ENCODE measurements around the gene NFAT5. TPM values are rescaled to one million over a fixed set of nuclear protein-coding genes. Genes with fewer than 3 reads are reported as not detected.
"Not testable (repeated sequence)": the region's sequence is repeated elsewhere in the genome, so short reads cannot be mapped to it uniquely, and the experiment has no call there.

NFAT5 gene
- polyA plus RNA-seq, 1 donor, result 26.8 TPM

DNA sequence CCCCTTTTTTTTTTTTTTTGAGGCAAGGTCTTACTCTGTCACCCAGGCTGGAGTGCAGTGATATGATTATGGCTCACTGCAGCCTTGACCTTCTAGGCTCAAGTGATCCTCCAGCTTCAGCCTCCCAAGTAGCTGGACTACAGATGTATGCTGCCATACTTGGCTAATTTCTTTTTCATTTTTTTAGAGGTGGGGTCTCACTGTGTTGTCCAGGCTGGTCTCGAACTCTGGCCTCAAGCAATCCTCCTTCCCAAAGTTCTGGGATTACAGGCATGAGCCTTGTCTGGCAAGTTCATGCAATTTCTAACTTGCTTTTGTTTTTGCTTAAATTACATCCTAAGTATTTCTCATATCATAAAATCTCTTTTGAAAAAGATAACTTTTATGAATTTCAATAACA is 33.8 kb upstream of the NFAT5 start:
- peaks cover 6% of the 10 kb centered on the region for H3K27me3 ChIP-seq (ENCODE audit: control insufficient read depth, insufficient read depth, low read length)
- H3K9me3 ChIP-seq (ENCODE audit: control insufficient read depth, low read depth, low read length), result no peaks in the 10 kb centered on the region
- DNase-seq, result no peak
- H3K27ac ChIP-seq (ENCODE audit: low read length), result no peak overlapping the region
- H3K4me1 ChIP-seq (ENCODE audit: control insufficient read depth, insufficient read depth, low read length), result peaks cover 3% of the 10 kb centered on the region
- H3K4me3 ChIP-seq (ENCODE audit: low read length), result no peak overlapping the region
- WGBS (ENCODE audit: insufficient coverage, low lambda C conversion rate), result 100% methylated on average over 1 of the region's 1 CpG
- H3K36me3 ChIP-seq (ENCODE audit: control insufficient read depth, insufficient read depth, low read length), result no peaks in the 10 kb centered on the region

DNA sequence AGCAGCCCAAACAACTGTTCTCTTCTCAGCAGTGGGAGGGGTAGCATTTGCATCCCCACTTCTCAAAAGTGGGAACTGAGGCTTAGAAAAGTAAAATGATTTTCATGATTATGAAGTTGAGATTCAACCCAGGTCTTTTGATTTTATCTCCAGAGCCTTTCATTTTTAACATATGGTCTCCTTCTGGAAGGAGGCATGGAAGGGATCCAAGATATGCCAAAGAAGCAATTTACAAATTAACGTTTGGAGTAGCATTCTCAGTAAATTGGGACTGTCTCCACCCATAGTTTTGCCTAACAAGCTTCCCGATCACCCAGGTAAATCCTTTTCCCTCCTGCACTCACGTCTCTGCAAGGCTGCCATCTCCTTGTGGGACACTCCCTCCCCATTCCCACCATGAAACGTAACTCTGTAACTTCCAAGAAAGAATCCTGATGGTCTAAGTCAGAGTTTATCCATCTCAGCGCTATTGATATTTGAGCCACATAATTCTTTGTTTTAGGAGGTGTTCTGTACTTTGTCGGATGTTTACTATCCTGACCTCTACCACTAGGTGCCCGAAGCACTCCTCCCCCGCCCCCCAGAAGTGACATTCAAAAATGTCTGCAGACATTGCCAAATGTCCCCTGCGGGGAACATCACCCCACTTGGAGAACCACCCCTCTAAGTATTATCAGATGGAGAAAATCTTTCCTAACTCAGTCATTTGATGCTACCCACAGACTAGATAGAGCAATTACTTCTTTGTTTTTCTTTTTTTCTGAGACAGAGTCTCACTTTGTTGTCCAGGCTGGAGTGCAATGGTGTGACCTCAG is 32.9 kb upstream of the NFAT5 start:
- H3K9me3 ChIP-seq (ENCODE audit: control insufficient read depth, low read depth, low read length), result no peaks in the 10 kb centered on the region

DNA sequence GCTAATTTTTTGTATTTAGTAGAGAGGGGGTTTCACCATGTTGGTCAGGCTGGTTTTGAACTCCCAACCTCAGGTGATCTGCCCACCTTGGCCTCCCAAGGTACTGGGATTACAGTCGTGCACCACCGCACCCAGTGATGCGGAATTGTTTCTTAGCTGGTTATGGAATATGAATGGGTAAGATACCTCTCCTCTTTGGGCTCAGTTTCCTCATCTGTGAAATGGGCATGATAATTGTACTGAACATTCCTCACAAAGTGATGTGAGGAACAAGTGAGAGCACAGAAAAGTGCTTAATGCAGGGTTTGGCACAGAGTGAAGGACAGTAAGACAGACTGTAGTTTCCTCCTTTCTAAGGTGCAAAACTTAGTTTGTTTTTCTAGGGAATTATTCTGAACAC is 31.0 kb upstream of the NFAT5 start:
- peaks cover under 1% of the 10 kb centered on the region for H3K4me1 ChIP-seq (ENCODE audit: control insufficient read depth, insufficient read depth, low read length)
- H3K27me3 ChIP-seq (ENCODE audit: control insufficient read depth, insufficient read depth, low read length), result peaks cover 6% of the 10 kb centered on the region
- no peaks in the 10 kb centered on the region for H3K36me3 ChIP-seq (ENCODE audit: control insufficient read depth, insufficient read depth, low read length)
- no CpG with 5 or more reads among the region's 3 CpGs for WGBS (ENCODE audit: insufficient coverage, low lambda C conversion rate)
- H3K4me3 ChIP-seq (ENCODE audit: low read length), result no peak overlapping the region
- no peak for DNase-seq
- H3K27ac ChIP-seq (ENCODE audit: low read length), result no peak overlapping the region
- no peaks in the 10 kb centered on the region for H3K9me3 ChIP-seq (ENCODE audit: control insufficient read depth, low read depth, low read length)

More for the DNA sequence above, 32.9 kb upstream of the NFAT5 start:
- Histone ChIP-seq H3K4me1 (ENCODE audit: control insufficient read depth, insufficient read depth, low read length) (peaks cover 3% of the 10 kb centered on the region), H3K27me3 (ENCODE audit: control insufficient read depth, insufficient read depth, low read length) (peaks cover 6% of the 10 kb centered on the region), H3K27ac (ENCODE audit: low read length) (no peak overlapping the region), H3K36me3 (ENCODE audit: control insufficient read depth, insufficient read depth, low read length) (no peaks in the 10 kb centered on the region), H3K4me3 (ENCODE audit: low read length) (no peak overlapping the region)
- DNase-seq, result no peak
- WGBS (ENCODE audit: insufficient coverage, low lambda C conversion rate), result 17% methylated on average over 1 of the region's 9 CpGs

DNA sequence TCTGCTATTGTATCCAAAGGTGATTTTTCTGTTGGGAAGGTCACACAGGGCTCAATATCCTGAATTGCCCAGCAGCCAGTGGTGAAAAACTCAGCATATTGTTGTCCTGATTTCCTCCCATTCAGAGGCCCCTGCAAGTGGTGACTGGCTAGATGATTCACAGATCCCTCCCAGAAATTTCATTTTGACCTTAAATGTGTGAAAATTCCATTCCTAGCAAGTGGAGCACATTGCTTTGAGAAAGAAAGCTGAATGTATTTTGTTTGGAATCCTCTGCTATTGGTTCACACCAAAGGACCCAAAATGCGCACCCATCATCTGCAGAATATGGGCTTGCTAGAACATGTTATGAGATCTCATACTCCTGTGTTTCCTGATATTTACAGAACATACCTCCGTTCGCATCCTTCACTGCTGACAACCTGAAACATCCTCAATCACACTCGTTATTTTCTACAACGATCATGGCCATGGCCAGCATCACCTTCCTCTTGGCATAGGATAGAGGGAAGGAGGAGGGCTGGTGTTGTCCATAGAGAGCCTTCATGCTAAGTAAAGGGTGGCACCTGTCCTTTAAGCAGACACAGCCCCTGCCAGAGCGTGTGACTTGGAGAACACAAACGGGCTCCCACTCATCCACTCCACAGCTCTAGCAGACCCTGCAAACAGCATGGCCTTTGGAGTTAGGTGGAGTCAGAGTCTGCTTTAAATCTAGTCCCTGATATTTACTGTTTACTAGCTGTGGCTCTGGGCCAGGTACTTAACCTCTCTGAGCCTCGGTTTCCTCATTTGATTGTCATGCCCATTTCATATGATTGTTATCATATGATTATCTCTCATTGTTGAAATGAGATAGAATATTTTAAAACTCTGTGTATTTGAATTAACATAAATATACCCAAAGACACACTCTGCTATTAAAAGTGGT is 30.4 kb upstream of the NFAT5 start:
- Histone ChIP-seq H3K4me3 (ENCODE audit: low read length) (no peak overlapping the region), H3K4me1 (ENCODE audit: control insufficient read depth, insufficient read depth, low read length) (no peaks in the 10 kb centered on the region), H3K27me3 (ENCODE audit: control insufficient read depth, insufficient read depth, low read length) (peaks cover 6% of the 10 kb centered on the region), H3K36me3 (ENCODE audit: control insufficient read depth, insufficient read depth, low read length) (no peaks in the 10 kb centered on the region), H3K27ac (ENCODE audit: low read length) (no peak overlapping the region), H3K9me3 (ENCODE audit: control insufficient read depth, low read depth, low read length) (no peaks in the 10 kb centered on the region)
- DNase-seq, result no peak
- whole genome bisulfite sequencing (ENCODE audit: insufficient coverage, low lambda C conversion rate), result 67% methylated on average over 3 of the region's 8 CpGs

DNA sequence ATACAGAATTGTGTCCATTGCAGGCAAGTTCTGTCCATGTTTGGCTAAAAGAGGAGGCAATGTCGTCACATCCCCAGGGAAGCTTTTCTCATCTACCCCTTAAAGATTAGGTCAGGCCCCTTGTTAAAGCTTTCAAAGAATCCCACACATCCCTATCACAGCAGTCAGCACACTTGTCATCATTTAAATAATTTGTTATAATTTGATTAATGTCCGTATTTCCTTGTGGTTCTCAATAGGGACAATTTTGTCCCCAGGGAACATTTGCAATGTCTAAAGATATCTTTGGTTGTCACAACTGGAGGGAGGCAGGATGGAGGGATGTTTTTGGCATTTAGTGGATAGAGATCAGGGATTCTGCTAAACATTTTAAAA is 28.1 kb upstream of the NFAT5 start:
- H3K27me3 ChIP-seq (ENCODE audit: control insufficient read depth, insufficient read depth, low read length), result peaks cover 3% of the 10 kb centered on the region
- 90% methylated on average over 1 of the region's 2 CpGs for WGBS (ENCODE audit: insufficient coverage, low lambda C conversion rate)

DNA sequence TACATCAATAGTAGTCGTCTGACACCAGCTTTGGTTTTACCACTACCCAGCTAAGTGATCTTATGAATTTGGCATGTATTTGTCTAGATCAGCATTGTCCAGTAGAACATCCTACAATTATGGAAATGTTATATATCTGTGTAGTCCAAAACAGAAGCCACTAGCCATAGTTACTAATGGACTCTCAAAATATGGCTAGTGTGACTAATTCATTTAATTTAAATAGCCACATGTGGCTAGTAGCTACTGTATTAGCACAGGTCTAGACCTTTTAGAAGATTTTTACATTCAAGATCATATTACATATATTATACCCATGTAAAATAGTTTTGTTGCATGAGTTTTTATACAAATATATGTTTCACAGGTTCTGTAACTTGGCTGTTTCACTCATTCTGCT is 27.0 kb upstream of the NFAT5 start:
- H3K9me3 ChIP-seq (ENCODE audit: control insufficient read depth, low read depth, low read length), result no peaks in the 10 kb centered on the region
- H3K4me3 ChIP-seq (ENCODE audit: low read length), result no peak overlapping the region
- H3K4me1 ChIP-seq (ENCODE audit: control insufficient read depth, insufficient read depth, low read length), result no peaks in the 10 kb centered on the region
- H3K36me3 ChIP-seq (ENCODE audit: control insufficient read depth, insufficient read depth, low read length), result no peaks in the 10 kb centered on the region
- WGBS (ENCODE audit: insufficient coverage, low lambda C conversion rate), result no CpG with 5 or more reads among the region's 1 CpG
- H3K27ac ChIP-seq (ENCODE audit: low read length), result no peak overlapping the region
- DNase-seq, result no peak
- H3K27me3 ChIP-seq (ENCODE audit: control insufficient read depth, insufficient read depth, low read length), result no peaks in the 10 kb centered on the region

More for the DNA sequence above, 28.1 kb upstream of the NFAT5 start:
- no peak for DNase-seq
- no peak overlapping the region for H3K27ac ChIP-seq (ENCODE audit: low read length)
- no peaks in the 10 kb centered on the region for H3K4me1 ChIP-seq (ENCODE audit: control insufficient read depth, insufficient read depth, low read length)
- H3K36me3 ChIP-seq (ENCODE audit: control insufficient read depth, insufficient read depth, low read length), result no peaks in the 10 kb centered on the region
- no peak overlapping the region for H3K4me3 ChIP-seq (ENCODE audit: low read length)
- no peaks in the 10 kb centered on the region for H3K9me3 ChIP-seq (ENCODE audit: control insufficient read depth, low read depth, low read length)

DNA sequence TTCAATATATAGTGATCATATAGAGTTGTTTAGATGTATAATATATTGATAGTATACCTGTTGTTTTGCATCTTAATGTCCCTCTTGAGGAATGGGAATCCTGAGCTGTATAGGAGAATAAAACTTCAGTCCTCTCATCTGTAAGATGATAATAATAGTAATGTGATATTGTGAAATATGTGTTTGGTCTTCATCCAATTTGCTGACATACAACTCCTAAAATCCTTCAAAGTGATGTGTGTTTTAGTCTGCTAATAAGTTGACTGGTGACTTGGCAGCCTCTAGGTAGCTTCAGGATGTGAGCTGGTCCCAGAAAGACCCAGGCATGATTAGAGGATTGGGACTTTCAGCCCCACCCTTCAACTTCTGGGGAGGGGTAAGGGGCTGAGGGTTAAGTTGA is 22.8 kb upstream of the NFAT5 start:
- no peak overlapping the region for H3K4me3 ChIP-seq (ENCODE audit: low read length)
- H3K4me1 ChIP-seq (ENCODE audit: control insufficient read depth, insufficient read depth, low read length), result no peaks in the 10 kb centered on the region
- no peaks in the 10 kb centered on the region for H3K27me3 ChIP-seq (ENCODE audit: control insufficient read depth, insufficient read depth, low read length)
- no peaks in the 10 kb centered on the region for H3K9me3 ChIP-seq (ENCODE audit: control insufficient read depth, low read depth, low read length)
- no peak for DNase-seq
- H3K36me3 ChIP-seq (ENCODE audit: control insufficient read depth, insufficient read depth, low read length), result no peaks in the 10 kb centered on the region
- no peak overlapping the region for H3K27ac ChIP-seq (ENCODE audit: low read length)

DNA sequence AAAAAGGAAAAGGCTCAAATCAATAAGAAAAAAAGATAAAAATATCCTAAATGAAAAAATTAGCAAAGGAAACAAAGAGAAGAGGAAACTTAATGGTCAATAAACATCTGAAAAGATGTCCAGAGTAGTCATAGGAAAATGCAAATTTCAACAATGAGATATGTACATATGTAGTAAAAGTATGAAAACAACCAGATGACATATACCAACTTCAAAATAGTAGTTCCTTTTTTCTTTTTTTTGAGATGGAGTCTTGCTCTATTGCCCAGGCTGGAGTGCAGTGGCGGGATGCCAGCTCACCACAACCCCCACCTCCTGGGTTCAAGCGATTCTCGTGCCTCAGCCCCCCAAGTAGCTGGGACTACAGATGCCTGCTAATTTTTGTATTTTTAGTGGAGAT is 21.7 kb upstream of the NFAT5 start:
- Histone ChIP-seq H3K4me3 (ENCODE audit: low read length) (no peak overlapping the region), H3K27me3 (ENCODE audit: control insufficient read depth, insufficient read depth, low read length) (no peaks in the 10 kb centered on the region), H3K36me3 (ENCODE audit: control insufficient read depth, insufficient read depth, low read length) (no peaks in the 10 kb centered on the region), H3K9me3 (ENCODE audit: control insufficient read depth, low read depth, low read length) (no peaks in the 10 kb centered on the region), H3K4me1 (ENCODE audit: control insufficient read depth, insufficient read depth, low read length) (no peaks in the 10 kb centered on the region), H3K27ac (ENCODE audit: low read length) (no peak overlapping the region)
- WGBS (ENCODE audit: insufficient coverage, low lambda C conversion rate), result no CpG with 5 or more reads among the region's 3 CpGs
- DNase-seq, result no peak

DNA sequence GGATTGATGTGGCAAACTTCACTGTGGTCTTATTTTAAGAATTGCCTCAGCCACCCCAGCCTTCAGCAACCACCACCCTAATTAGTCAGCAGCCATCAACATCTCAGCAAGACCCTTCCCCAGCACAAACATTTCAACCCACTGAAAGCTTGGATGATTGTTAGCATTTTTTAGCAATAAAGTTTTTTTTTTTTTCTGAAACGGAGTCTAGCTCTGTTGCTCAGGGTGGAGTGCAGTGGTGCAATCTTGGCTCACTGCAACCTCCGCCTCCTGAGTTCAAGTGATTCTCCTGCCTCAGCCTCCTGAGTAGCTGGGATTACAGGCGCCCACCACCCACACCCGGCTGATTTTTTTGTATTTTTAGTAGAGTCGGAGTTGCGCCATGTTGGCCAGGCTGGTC is 19.1 kb upstream of the NFAT5 start:
- not testable (repeated sequence) for DNase-seq; H3K4me1 ChIP-seq (ENCODE audit: control insufficient read depth, insufficient read depth, low read length); H3K4me3 ChIP-seq (ENCODE audit: low read length); H3K36me3 ChIP-seq (ENCODE audit: control insufficient read depth, insufficient read depth, low read length); H3K27me3 ChIP-seq (ENCODE audit: control insufficient read depth, insufficient read depth, low read length); H3K27ac ChIP-seq (ENCODE audit: low read length); H3K9me3 ChIP-seq (ENCODE audit: control insufficient read depth, low read depth, low read length)
- no CpG with 5 or more reads among the region's 6 CpGs for WGBS (ENCODE audit: insufficient coverage, low lambda C conversion rate)

DNA sequence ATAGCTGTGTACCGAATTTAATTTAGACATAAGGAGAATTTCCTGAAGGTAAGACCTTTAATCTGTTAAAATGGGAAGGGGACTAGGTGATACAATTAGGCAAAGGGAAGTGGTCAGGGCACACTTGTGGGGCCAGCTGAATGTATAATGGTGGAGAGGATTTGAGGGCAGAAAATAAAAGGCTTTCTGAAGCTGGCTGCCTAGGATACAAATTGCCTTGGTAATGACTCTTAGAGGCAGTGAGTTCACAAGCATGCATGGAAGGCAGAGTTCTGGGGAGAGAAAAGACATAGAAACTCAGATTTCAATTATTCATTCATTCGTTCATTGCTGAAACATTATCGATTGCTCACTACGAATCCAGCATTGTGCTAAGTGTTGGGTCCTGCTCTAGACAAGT is 12.4 kb upstream of the NFAT5 start:
- no peaks in the 10 kb centered on the region for H3K27me3 ChIP-seq (ENCODE audit: control insufficient read depth, insufficient read depth, low read length)
- no peak overlapping the region for H3K27ac ChIP-seq (ENCODE audit: low read length)
- H3K4me1 ChIP-seq (ENCODE audit: control insufficient read depth, insufficient read depth, low read length), result no peaks in the 10 kb centered on the region
- DNase-seq, result no peak
- H3K4me3 ChIP-seq (ENCODE audit: low read length), result no peak overlapping the region
- no peaks in the 10 kb centered on the region for H3K9me3 ChIP-seq (ENCODE audit: control insufficient read depth, low read depth, low read length)
- 82% methylated on average over 3 of the region's 4 CpGs for WGBS (ENCODE audit: insufficient coverage, low lambda C conversion rate)
- H3K36me3 ChIP-seq (ENCODE audit: control insufficient read depth, insufficient read depth, low read length), result no peaks in the 10 kb centered on the region

Data from large intestine (tissue), 3 donors.